Measurements from ENCODE around the gene IL4. TPM values are rescaled to one million over a fixed set of nuclear protein-coding genes. Genes with fewer than 3 reads are reported as not detected.

Gene IL4
- total and polyA plus RNA-seq, 2 of the 13 experiments (the other 11 are each of a cell fraction or from before 2014, with no cell fraction given) = not detected

DNA sequence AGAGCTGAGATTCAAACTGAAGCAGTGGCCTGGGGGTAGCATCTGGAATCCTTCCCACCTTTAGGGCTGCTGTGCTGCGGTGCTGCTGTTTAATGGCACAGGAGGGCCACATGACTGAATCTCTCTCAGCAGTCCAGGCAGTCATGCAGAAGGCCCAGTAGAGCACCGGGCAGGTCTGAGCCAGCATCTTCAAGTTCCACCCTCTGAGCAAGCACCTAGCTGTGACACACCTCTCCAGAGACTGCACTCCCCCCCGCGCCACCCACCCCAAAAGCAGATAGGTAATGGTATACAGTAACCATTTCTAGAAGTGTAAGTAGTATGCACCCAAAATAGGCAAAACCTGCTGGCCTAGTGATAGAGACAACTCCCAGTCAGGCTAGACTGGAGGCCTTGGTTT, 8.2 kb downstream of the IL4 start (continued):
- TF ChIP-seq, protein P1, sequence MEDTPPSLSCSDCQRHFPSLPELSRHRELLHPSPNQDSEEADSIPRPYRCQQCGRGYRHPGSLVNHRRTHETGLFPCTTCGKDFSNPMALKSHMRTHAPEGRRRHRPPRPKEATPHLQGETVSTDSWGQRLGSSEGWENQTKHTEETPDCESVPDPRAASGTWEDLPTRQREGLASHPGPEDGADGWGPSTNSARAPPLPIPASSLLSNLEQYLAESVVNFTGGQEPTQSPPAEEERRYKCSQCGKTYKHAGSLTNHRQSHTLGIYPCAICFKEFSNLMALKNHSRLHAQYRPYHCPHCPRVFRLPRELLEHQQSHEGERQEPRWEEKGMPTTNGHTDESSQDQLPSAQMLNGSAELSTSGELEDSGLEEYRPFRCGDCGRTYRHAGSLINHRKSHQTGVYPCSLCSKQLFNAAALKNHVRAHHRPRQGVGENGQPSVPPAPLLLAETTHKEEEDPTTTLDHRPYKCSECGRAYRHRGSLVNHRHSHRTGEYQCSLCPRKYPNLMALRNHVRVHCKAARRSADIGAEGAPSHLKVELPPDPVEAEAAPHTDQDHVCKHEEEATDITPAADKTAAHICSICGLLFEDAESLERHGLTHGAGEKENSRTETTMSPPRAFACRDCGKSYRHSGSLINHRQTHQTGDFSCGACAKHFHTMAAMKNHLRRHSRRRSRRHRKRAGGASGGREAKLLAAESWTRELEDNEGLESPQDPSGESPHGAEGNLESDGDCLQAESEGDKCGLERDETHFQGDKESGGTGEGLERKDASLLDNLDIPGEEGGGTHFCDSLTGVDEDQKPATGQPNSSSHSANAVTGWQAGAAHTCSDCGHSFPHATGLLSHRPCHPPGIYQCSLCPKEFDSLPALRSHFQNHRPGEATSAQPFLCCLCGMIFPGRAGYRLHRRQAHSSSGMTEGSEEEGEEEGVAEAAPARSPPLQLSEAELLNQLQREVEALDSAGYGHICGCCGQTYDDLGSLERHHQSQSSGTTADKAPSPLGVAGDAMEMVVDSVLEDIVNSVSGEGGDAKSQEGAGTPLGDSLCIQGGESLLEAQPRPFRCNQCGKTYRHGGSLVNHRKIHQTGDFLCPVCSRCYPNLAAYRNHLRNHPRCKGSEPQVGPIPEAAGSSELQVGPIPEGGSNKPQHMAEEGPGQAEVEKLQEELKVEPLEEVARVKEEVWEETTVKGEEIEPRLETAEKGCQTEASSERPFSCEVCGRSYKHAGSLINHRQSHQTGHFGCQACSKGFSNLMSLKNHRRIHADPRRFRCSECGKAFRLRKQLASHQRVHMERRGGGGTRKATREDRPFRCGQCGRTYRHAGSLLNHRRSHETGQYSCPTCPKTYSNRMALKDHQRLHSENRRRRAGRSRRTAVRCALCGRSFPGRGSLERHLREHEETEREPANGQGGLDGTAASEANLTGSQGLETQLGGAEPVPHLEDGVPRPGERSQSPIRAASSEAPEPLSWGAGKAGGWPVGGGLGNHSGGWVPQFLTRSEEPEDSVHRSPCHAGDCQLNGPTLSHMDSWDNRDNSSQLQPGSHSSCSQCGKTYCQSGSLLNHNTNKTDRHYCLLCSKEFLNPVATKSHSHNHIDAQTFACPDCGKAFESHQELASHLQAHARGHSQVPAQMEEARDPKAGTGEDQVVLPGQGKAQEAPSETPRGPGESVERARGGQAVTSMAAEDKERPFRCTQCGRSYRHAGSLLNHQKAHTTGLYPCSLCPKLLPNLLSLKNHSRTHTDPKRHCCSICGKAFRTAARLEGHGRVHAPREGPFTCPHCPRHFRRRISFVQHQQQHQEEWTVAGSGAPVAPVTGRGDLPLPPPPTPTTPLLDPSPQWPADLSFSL (CRISPR knock-in tag; IDR thresholded peaks at IDR 0.05) = no peak
- TF ChIP-seq ZFP36L2 (CRISPR knock-in tag; IDR thresholded peaks at IDR 0.05) (no peak), TCF12 (IDR thresholded peaks at IDR 0.05) (no peak), TCF12 (CRISPR knock-in tag; IDR thresholded peaks at IDR 0.05) (no peak), SCMH1 (CRISPR knock-in tag; IDR thresholded peaks at IDR 0.05; ENCODE audit: borderline replicate concordance) (no peak), ZNF3 (CRISPR knock-in tag; IDR thresholded peaks at IDR 0.05) (no peak), ZNF468 (CRISPR knock-in tag; IDR thresholded peaks at IDR 0.05) (no peak), RFXANK (CRISPR knock-in tag; IDR thresholded peaks at IDR 0.05) (no peak), ZNF138 (CRISPR knock-in tag; IDR thresholded peaks at IDR 0.05; ENCODE audit: low read depth) (no peak), RFX3 (CRISPR knock-in tag; IDR thresholded peaks at IDR 0.05) (no peak), SMAD3 (CRISPR knock-in tag; IDR thresholded peaks at IDR 0.05) (no peak), ZFP90 (CRISPR knock-in tag; IDR thresholded peaks at IDR 0.05; ENCODE audit: borderline replicate concordance) (no peak), NFYC (CRISPR knock-in tag; IDR thresholded peaks at IDR 0.05) (no peak), POLR2G (IDR thresholded peaks at IDR 0.05; ENCODE audit: low read depth, low read length) (no peak), NR2F6 (IDR thresholded peaks at IDR 0.05) (no peak), NR2F6 (CRISPR knock-in tag; IDR thresholded peaks at IDR 0.05) (no peak), NFE2L2 (IDR thresholded peaks at IDR 0.05; ENCODE audit: low read length) (no peak)
- TF ChIP-seq, protein P2, sequence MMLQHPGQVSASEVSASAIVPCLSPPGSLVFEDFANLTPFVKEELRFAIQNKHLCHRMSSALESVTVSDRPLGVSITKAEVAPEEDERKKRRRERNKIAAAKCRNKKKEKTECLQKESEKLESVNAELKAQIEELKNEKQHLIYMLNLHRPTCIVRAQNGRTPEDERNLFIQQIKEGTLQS (CRISPR knock-in tag; IDR thresholded peaks at IDR 0.05) = no peak

Measured in HepG2 (cell line).